Activated CD4-positive, alpha-beta T cell treated with anti-CD3 and anti-CD28 coated beads for 1 hour (primary cell): ENCODE data around the gene CUBN.

ENCODE experiments used
- DNase-seq: peaks from one replicate; pipeline ENCODE4 v3.0.0-alpha.2; 2020

Gene CUBN

DNA sequence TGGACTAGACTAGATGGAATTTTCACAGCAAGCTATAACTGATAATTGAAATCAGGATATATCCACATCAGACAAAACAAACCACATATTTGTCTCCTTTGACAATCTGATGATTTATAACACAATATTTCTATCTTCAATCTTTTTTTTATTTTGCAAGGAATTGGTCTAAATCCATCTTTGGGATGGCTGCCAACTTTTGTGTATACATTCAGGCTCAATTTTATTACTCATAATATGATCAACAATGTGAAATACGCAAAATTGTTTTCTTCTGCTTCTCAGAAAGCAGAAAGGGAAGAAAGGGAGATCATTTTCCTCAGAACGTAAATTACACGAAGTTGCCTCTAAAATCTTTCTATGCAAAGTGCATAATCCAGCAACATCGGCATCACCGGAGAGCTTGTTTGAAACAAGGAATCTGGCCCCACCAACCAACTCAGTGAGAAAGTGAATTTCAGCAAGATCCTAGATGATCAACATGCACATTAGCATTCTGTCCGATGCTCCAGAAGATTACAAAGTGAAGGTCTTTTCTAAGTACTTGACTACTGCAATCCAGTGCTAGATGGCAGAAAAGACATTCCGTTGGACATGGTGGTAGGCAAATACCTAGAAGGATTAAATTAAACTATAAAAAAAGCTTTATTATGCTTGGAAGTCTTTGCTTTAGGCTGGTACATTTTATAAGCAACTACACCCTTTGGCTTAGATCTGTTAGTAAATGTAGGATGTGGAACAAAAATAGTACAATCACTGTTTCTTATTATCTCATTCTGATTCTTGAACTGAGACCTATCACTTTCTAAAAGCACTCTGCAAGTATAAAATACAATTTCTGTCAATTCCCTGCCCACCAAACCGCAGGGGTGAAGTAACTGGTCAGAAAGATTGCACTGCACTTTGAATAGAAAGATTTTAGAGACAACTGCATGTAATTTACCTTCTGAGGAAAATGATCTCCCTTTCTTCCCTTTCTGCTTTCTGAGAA, 186.0 kb downstream of the CUBN start:
- DNase-seq = no peak

GRCh38 chr10:16942381-16943078, 187.1 kb downstream of the CUBN start:
- no peak for DNase-seq

- DNase-seq = no peak
Observed at GRCh38 chr10:16941870-16942269, 187.7 kb downstream of the CUBN start.

GRCh38 chr10:16941067-16941466, 188.5 kb downstream of the CUBN start:
- no peak for DNase-seq

DNA sequence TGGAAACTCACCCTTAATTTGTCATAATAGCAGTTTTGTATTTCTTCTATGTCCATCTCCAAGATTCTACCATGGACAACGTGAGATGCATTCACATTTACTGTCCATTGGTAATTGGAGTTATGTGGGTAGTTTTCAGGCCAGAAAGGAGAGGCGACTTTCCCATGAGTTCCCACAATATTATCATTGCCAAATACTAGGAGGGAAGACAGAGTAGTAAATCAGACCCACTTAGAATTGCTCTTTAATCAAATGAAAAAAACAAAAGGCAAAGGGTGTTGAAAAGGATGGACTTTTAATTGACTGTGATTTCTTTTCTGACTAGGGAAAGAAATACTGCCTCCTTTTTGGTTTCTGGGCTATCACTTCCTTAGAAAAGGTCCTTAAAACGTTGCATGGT, 190.7 kb downstream of the CUBN start:
- no peak for DNase-seq

- no peak for DNase-seq
Observed at GRCh38 chr10:16934461-16934860, 195.2 kb downstream of the CUBN start.

GRCh38 chr10:16933783-16934182, 195.8 kb downstream of the CUBN start:
- no peak for DNase-seq

GRCh38 chr10:16931930-16932329, 197.7 kb downstream of the CUBN start:
- DNase-seq = no peak

GRCh38 chr10:16930540-16930939, 199.1 kb downstream of the CUBN start:
- no peak for DNase-seq

GRCh38 chr10:16929069-16929468, 200.5 kb downstream of the CUBN start:
- DNase-seq = no peak

DNA sequence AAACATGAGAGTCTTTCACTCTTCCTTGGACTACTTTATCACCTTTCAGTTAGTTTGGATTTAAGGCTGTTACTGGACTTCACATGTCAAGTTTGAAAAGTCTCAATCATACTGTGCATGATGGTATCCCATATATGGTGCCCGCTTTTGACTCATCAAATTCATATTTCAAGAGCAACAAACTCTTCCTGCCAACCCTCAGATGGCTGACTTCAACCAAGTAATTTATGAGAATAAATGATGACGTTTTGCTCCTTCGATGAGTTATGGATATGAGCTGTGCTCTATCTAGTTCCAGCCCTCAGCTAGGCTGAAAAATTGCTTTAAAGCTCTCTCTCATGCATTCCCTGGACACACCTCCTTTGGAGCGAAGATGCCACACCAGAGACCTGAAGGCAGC, 202.1 kb downstream of the CUBN start:
- DNase-seq = no peak

DNA sequence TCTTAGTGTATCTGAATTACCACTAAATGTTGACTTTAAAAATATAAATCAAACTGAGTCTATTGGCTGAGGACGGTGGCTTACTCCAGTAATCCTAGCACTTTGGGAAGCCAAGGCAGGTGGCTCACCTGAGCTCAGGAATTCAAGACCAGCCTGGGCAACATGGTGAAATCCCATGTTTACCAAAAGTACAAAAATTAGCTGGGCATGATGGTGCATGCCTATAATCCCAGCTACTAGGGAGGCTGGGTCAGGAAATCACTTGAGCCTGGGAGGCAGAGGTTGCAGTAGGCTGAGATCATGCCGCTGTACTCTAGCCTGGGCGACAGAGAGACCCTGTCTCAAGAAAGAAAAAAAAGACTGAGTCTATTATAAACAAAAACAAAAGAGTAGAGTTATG, 205.9 kb downstream of the CUBN start:
- DNase-seq = no peak

GRCh38 chr10:16923309-16923708, 206.3 kb downstream of the CUBN start:
- DNase-seq = no peak

DNA sequence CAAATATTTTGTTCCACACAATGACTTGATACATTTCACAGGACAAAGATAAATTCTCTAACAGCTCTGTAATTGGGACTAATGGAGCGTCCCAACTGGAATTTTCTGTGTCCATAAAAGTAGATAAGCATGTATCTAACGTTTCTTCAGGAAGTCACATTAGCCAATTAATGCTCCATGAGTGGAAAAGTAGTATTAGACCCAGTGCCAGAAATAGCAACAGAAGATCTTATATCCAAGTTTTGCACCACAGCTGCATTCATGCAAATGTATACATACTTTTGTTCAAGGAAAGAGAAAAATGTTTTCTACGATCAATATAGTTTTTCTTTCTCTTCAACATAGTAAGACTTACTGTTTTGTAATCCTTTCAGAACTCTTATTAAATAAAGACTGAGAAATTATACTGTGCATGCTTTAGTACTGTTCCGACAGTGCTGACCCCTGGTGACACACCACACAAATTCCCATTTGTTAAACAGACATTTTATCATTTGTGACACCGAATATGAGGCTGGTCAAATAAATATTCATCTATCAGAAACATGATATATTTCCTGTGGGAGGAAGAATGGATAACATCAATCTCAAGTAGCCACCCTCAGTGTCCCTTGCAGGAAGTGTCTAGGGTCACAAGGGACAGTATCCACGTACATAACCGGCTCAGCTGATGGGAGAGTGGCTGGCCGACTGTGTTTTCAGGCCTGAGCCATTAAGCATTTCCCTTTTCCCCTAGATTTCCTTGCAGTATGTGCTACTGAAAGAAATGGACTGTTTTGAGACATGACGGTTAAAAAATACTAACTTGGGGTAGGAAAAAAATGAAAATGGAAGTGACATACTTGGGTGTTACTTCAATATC, 210.3 kb downstream of the CUBN start:
- no peak for DNase-seq

DNA sequence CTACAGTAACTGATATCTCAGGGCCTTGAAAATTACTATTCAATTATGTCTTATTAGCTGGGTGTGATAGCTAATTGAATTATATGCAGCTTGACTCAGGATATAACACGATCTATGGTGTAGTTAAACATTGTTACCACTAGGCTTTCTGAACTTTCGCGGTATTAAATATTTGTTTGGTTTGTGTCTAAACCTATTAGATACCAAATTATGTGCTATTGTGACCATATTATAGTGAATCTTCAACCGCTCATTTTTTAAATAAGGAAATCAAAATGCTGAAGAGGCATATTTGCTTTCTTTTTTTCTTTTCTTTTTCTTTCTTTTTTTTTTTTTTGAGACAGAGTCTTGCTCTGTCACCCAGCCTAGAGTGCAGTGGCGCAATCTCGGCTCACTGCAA, 213.1 kb downstream of the CUBN start:
- no peak for DNase-seq

DNA sequence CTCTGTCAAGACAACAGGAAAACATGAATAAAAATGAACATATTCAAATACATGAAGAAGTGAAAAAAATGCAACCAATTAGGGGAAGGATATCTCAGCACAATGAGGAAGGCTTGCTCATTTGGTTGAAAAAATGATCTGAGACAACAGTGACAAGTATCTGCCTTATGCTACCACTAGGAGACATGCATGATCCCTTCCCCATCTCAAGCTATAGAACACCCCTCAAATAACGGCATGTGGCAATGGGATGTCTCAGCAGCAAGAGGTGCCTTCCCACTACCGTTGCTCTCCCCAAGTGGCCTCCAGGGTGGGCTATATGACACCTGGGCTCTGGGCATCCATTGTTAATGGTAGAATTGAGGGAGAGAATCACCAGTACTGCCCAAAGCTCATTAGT, 214.3 kb downstream of the CUBN start:
- no peak for DNase-seq

DNA sequence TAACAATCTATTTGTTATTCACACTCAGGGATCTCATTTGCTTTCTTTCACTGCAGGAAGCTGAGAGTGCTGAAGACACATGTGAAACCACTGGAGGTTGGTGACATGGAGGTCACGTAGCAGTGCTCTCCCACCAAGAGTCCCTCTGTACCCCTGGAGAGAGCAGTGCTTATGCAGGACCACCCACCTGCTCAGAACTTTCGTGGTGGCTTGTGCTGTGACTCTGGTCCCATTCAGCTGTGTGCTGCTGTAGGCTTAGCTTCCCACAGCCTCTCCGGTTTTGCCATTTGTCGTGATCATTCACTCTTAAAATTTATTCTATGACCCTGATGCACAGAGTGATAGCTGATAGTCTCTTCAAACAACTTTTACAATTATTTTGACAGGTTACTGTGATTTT, 216.3 kb downstream of the CUBN start:
- no peak for DNase-seq

- DNase-seq = no peak
Observed at GRCh38 chr10:16910793-16911164, 218.8 kb downstream of the CUBN start.

GRCh38 chr10:16909961-16910792, 219.4 kb downstream of the CUBN start:
- no peak for DNase-seq

DNA sequence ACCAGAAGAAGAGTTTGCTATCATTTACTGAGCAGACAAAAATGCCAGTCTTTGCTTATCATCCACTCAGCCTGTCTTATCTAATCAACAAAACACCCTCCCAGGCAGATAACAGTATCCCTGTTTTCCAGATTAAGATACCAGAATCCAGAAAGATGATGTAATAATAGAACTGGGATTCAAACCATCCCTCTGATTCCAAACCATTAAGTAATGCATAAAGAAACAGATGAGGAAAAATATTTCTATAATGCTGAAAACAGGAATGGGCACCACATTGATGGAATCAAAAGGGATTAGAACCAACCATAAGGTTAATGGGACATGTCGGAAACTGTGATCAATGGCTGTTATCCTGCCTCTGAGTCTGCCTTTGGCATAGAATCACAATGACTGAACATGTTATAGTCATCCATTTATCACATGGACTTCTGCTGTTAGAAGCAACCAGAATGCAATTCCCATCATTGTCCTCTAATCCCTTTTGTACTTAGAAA, 220.3 kb downstream of the CUBN start:
- DNase-seq = no peak

- no peak for DNase-seq
Observed at GRCh38 chr10:16907687-16908086, 221.9 kb downstream of the CUBN start.

DNA sequence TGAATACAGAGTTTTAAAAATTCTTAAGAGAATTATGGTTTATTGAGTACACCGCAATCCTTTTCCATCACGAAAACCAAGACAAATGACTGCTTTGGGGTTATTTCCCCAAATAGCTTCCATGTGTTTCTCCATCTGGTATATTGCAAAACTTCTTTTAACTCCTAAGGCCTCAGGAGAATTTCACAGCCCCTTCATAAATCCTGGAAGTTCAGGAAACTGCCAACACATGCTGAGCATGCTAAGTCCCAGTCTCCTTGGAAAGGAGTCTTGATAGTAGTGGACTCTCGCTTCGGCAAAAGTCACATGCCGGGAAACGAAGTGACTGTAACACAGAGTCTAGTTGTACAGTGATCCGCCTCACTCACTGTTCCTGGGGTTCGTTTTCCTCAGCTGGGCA, 224.3 kb downstream of the CUBN start:
- DNase-seq = no peak
